HG03196 (cell line): ENCODE measurements around the gene ANKS1B.
"Not testable (repeated sequence)": the region's sequence is repeated elsewhere in the genome, so short reads cannot be mapped to it uniquely, and the experiment has no call there.

Experiments used
- ATAC-seq: cut with Tn5 transposase; IDR thresholded peaks from one replicate; pipeline ENCODE4 v1.9.1; 2021; ENCODE audit not compliant: unreplicated experiment

Gene ANKS1B

DNA sequence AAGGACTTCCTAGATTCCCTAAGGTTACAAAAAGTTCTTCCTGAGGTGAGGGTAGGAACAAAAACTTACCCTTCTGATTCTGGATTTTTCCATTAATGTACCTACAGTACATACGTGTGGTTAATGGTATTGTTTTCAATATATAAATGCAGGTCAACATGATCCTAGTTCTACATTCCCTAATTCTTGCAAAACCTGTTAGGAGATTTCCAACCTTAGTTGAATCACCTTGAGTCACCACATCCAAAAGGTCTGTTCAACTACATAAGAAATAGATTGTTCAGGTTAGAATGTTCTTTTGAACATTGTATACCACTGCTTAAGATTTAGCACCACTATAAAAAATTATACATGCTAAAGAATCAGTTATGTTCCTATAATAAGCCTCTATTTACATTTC lies 218.3 kb downstream of the ANKS1B start:
- no peak for ATAC-seq

DNA sequence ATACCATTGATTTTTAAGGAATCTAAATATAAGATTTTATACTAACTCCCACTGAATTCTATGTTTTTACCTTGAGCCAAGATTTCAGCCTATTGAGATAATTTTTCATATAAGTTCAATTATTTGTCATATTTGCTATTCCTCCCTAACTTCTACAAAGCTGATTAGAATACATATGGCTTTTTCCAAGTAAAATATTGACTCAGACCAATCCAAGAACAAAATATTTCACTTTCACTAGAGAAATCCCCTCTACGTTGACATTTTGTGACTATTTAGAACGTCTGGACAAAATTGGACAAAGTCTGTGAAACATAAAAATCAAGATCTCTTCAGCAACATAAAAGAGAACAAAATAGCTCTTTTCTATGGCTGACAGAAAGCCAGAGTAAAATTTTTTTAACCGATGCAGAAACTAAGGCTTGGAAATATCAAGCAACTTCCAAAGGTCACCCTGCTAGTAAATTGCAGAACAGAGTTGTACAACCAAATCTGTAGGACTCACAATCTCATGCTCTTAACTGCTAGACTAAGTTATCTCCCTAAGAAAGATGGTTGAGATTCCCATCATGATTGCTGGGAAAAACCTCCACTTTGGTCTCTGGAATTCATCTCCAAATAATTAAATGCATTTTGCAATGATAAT lies 219.1 kb downstream of the ANKS1B start:
- ATAC-seq: no peak

DNA sequence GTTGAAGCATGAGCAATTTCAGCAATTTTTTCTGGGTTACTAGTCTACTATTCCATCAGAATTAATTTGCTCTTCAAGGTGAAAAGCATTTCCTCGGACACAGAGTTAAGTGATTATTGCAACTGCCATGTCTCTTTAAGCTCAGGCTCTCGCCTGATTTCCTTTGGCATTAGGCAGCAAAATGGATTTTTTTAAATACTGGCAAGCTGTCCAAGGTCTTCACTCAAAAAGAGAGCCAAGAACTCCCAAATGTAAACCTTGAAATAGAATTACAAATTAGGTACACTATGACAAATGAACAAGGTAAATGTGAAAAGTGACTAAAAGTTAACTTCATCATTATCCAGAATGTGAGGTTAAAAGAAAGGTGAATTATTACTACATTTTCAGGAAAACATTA lies 225.3 kb downstream of the ANKS1B start:
- no peak for ATAC-seq

DNA sequence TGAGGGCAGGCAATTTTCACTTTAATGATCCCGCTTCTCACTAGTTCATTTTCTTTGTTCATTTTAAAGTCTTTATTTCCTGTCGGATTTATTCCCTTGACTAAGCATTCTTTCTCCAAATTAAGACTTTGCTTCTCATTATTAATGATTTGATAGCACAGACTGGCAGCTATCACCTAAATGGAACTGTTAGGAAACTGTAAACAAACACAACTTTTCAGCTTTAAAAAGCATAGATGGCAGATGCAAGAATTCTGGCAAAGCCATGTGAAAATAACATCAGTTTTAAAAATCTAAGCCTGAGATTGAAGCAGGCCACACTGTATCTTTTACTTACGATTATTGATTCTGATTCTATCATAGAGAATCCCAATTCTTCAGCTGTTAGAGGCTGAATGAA lies 225.7 kb downstream of the ANKS1B start:
- ATAC-seq: no peak

DNA sequence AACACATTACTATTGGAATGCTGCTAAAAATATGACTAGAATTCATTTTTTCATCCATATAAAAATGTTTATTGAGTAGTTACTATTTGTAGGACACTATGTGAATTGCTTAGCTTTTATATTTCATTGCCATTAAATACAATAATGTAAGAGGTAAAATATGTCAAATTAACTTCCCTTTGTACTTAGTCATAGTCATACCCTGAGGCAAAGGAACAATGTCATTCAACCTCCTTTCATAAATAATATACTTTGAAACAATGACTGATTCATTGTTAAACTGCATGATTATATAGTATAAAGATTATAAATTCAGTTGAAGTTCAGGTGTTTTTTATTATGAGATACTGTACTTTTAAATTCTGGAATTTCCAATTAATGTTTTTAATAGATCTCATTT lies 232.0 kb downstream of the ANKS1B start:
- ATAC-seq: no peak

DNA sequence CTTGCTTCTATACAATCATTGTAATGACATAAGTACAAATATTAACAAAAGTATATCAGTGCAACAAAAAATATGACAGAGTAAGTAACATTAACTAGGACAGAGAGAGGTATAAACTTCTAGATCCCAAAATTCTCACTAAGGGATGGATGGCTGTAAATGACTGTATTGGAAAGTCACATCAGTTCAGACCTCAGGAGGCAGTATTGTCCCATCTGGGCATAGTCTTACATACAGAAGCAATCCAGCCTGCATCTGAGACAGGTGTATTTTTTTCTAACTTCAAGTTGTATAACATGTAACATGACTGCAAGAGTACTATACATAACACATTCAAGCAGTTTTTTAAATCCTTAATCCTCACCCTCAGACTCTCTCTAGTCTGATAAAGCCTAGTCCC lies 238.2 kb downstream of the ANKS1B start:
- no peak for ATAC-seq

DNA sequence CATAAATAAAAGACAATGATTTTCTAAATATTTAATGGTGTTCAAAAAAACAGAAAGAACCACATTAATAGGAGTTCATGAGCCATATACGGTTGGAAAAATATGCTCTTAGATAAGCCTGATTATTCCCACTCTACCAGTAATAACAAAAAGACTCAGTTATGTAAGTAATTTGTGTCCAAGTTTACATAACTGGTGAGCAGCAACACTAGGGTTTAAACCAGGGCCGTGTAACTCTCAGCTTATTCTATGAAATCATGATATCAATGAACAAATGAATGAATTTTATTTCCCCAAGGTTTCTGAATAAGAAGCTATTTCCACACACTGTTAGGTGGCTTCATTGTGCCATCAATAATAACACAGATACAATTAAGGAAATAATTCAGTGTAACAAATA lies 238.8 kb downstream of the ANKS1B start:
- no peak for ATAC-seq

DNA sequence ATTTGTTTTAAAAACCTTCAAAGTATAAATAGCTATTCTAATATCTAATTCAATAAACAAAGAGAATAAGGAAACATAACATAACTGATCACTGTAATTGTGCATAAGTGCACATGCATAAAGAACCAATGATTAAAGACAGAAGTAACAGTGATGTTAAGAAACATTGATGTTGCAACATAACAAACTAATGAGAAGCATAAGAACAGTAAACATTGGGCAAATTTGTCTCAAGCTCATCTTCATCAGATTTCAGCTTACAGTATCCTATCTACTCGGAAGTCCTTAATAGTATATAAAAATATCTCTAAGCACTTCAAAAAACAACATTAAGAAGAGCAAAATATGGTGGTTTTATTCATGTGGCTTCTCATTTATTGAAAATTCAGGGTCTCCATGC lies 239.6 kb downstream of the ANKS1B start:
- no peak for ATAC-seq

DNA sequence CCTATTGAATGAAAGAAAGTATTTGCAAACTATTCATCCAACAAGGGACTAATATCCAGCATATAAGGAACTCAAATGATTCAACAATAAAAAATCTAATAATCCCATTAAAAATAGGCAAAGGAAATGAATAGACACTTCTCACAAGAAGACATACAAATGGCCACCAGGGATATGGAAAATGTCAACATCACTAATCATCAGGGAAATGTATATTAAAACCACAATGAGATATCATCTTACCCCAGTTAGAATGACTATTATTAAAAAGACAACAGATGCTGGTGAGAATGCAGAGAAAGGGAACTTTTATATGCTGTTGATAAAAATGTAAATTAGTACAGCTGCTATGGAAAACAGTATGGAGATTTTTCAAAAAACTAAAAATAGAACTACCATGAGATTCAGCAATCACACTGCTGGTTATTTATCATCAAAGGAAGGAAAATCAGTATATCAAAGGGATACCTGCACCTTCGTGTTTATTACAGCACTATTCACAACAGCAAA lies 247.9 kb downstream of the ANKS1B start:
- no peak for ATAC-seq

DNA sequence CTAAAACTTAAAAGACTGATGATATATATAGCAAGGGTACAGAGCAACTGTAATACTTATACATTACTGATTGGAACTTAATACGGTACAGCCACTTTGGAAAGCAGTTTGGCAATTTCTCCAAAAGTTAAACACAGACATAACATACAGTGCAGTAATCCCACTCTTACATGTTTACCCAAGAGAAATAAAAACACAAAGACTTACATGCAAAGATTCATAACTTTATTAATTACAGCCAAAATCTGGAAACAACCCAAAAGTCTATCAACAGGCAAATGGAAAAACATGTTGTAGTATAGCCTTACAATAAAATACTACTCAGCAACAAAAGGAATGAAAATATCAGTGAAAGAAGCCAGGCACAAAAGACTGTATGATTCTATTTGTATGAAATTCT lies 252.6 kb downstream of the ANKS1B start:
- ATAC-seq: no peak

DNA sequence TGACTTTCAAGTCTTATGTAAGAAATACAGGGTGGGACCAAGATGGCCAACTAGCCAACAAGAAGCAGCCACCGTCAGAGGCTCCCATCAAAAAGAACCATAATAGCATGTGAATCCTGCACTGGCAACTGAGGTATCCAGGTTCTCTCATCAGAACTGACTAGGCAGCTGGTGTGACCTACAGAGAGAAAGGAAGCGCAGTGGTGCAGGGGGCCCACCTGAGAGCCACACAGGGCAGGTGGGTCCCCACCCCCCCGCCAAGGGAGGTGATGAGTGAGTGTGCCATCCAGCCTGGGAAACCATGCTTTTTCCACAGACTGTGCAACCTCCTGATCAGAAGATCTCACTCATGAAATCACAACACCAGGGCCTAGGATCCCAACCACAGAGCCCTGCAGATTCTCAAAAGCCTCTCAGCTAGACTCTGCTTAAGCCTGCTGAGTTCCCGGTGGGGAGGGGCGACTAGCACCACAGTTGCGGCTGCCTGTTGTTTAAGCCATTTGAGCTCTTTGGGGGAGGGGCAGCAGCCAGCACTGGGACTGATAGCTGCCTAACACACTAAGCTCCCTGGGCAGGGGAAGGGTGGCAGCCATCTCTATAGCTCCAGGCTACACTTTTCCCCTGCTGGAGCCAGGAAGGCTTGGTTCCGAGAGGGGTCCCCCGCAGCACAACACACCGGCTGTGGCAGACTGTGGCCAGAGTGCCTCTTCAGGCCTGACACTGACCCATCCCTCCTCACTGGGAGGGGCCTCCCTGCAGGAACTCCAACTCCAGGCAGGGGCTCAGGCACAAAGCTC lies 261.8 kb downstream of the ANKS1B start:
- no peak for ATAC-seq

DNA sequence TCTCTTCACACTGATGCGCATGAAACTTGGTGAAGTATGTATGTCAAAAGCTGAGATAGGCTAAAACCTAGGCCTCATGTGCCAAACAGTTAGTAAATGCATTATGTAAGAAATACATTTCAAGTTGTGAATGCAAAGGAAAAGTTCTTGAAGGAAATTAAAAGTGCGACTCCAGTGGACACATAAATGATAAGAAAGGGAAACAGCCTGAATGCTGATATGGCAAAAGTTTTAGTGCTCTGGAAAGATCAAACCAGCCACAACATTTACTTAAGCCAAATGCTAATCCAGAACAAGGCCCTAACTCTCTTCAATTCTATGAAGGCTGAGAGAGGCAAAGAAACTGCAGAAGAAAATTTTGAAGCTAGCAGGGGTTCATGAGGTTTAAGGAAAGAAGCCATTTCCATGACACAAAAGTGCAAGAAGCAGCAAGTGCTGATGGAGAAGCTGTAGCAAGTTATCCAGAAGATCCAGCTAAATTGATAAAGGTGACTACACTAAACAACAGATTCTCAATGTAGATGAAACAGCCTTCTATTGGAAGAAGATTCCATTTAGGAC lies 262.9 kb downstream of the ANKS1B start:
- no peak for ATAC-seq

DNA sequence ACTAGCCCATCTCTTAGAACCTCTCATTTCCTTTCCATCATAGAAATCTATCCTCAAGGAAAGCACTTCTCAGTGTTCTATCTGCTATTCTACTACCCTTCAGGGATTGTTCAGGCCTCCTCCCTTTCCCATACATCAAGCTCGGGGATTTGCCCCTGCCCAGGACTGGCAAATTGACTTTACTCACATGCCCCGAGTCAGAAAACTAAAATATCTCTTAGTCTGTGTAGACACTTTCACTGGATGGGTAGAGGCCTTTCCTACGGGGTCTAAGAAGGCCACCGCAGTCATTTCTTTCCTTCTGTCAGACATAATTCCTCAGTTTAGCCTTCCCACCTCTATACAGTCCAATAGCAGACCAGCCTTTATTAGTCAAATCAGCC lies 264.7 kb downstream of the ANKS1B start:
- ATAC-seq: not testable (repeated sequence)

DNA sequence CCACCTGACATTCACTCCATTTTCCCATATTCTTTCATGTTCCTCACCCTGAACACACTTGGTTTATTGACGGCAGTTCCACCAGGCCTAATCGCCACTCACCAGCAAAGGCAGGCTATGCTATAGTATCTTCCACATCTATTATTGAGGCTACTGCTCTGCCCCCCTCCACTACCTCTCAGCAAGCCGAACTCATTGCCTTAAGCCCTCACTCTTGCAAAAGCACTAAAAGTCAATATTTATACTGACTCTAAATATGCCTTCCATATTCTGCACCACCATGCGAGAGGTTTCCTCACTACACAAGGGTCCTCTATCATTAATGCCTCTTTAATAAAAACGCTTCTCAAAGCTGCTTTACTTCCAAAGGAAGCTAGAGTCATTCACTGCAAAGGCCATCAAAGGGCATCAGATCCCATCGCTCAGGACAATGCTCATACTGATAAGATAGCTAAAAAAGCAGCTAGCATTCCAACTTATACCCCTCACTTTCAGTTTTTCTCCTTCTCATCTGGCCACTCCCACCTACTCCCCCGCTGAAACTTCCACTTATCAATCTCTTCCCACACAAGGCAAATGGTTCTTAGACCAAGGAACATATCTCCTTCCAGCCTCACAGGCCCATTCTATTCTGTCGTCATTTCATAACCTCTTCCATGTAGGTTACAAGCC lies 265.2 kb downstream of the ANKS1B start:
- ATAC-seq: not testable (repeated sequence)

DNA sequence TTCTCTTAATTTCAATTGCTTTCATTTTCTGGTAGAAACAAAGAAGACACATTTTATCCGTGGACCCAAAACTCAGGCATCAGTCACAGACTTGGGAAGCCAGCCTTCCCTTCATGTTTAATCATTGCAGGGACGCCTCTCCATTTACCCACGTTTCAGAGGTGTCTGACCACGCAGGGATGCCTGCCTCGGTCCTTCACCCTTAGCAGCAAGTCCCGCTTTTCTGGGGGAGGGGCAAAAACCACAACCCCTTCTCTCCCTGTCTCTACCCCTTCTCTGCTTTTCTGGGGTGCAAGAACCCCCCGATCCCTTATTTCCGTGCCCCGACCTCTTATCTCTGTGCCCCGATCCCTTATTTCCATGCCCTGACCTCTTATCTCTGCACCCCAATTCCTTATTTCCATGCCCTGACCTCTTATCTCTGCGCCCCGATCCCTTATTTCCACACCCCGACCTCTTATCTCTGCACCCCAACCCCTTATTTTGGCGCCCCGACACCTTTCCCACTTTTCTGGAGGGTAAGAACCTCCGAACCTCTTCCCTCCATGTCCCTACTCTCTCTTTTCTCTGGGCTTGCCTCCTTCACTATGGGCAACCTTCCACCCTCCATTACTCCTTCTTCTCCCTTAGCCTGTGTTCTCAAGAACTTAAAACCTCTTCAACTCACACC lies 268.8 kb downstream of the ANKS1B start:
- not testable (repeated sequence) for ATAC-seq

DNA sequence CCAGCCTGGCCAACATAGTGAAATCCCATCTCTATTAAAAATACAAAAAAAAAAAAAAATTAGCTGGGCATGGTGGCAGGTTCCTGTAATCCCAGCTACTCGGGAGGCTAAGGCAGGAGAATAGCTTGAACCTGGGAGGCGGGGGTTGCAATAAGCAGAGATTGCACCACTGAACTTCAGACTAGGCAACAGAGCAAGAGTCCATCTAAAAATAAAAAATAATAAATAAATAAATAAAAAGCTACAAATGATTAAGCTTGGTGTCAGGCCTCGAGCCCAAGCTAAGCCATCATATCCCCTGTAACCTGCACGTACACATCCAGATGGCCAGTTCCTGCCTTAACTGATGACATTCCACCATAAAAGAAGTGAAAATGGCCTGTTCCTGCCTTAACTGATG lies 269.8 kb downstream of the ANKS1B start:
- not testable (repeated sequence) for ATAC-seq

DNA sequence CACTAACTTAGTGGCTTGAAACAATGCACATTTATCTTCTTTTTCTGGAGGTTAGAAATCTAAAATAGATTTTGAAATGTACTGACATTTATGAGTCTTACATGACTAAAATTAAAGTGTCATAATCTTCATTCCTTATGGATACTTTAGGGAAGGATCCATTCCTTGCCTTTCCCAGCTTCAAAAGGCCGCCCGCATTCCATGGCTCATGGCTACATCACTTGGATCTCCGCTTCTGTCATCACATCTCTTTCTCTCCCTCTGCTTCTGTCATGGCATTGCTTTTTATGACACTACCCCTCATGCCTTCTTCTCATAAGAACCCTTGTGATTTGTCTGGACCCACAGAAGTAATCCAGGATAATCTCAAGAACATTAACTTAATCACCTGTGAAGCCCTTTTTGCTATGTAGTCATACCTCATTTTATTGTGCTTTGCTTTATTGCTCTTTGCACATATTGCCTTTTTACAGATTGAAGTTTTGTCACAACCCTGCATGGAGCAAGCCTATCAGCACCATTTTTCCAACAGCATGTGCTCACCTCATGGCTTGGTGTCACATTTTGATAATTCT lies 270.7 kb downstream of the ANKS1B start:
- no peak for ATAC-seq

DNA sequence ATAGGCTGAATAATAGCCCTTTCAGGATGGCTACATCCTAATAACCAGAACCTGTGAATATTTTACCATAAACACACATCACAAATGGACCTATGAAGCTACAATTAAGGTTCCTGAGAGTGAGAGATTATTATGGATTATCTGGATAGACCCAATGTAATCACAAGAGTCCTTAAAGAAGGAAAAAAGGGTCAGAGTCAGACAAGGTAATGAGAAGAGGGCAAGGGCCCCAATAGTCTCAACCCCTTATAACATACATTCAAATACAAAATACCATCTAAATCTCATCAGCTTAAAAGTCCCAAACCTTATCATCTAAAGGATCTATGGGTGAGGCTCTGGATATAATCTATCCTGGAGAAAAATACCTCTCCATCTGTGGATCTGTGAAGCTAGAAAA lies 272.5 kb downstream of the ANKS1B start:
- no peak for ATAC-seq

DNA sequence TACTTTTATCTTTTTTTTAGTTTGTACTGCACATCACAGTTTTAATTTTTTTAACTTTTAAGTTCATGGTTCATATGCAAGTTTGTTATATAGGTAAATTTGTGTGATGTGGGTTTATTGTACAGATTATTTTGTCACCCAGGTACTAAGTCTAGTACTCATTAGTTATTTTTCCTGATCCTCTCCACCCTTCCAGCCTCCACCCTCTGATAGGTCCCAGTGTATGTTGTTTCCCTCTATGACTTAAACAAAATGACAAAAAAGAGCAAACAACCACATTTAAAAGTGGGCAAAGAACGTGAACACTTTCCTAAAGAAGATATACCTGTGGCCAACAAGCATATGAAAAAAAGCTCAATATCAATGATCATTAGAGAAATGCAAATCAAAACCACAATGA lies 273.5 kb downstream of the ANKS1B start:
- ATAC-seq: no peak

DNA sequence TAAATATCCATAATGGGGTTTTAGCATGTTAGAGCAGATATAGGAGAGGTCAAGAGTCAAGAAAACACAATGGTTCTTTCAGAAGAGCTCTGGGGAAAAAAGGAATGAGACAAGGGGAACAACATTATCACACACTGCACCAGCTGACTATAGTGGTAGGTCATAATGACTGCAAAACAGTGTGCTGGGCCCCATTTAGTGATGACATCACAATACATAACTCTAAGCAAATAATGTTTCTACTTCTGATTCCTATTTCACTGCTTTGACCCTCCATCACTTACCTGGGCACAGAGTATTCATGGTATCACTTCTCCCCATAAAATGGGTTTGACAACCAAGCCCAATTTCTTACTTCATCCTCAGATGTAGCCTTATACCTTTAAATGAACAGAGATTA lies 275.1 kb downstream of the ANKS1B start:
- ATAC-seq: no peak

DNA sequence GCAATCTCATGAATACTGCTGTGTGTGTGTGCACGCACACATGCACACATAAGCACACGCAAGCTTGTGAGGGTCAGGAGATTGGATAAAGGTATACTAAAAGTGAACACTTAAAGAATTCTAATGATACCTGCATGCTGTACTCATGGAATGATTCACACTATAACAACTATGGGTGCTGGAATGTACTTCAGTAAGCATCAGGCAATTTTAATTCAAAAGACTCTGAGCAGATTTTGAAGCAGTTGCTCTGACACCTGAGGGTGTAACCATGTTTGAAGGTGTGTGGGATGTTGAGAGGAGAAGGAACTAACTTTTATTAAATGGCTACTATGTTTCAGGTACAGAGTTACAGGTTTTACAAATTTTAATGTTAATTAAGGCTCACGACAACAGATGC lies 275.6 kb downstream of the ANKS1B start:
- no peak for ATAC-seq
